SK-N-SH treated with all-trans-retinoic acid at 6 μM for 48 hours (cell line): Measurements from ENCODE around the gene FASTKD3.
A peak's percentile ranks its signal among the peaks of the same experiment; 100 is the strongest.

ENCODE experiments used
- ATAC-seq: fragments of 200-7000 bp; cut with Tn5 transposase; 3 replicates; pipeline ENCODE4 v1.9.1; 2020; ENCODE audit warnings: mild to moderate bottlenecking, moderate library complexity
- ARNTL ChIP-seq: fragments of 450-650 bp; formaldehyde crosslinking; IDR thresholded peaks from 2 replicates; pipeline ENCODE4 v1.5.0; 2020; ENCODE audit warnings: low read depth, mild to moderate bottlenecking, moderate library complexity, borderline replicate concordance
- BACH2 ChIP-seq: fragments of 250-450 bp; sonication (Bioruptor Pico); IDR thresholded peaks from 2 replicates; pipeline ENCODE4 v1.9.0; 2021; ENCODE audit warnings: mild to moderate bottlenecking, borderline replicate concordance
- CSDC2 ChIP-seq: fragments of 250-450 bp; sonication (Bioruptor Pico); IDR thresholded peaks from 2 replicates; pipeline ENCODE4 v1.5.0; 2020; ENCODE audit warnings: mild to moderate bottlenecking, moderate library complexity
- GLIS3 ChIP-seq: fragments of 250-450 bp; sonication (Bioruptor Pico); IDR thresholded peaks from 2 replicates; pipeline ENCODE4 v1.5.0; 2020; ENCODE audit warnings: mild to moderate bottlenecking, moderate library complexity
- ISL1 ChIP-seq: fragments of 250-450 bp; sonication (Bioruptor Pico); IDR thresholded peaks from 2 replicates; pipeline ENCODE4 v2.1.2; 2022; ENCODE audit warnings: mild to moderate bottlenecking, moderate library complexity
- PPARA ChIP-seq: fragments of 250-450 bp; sonication (Bioruptor Pico); IDR thresholded peaks from 2 replicates; pipeline ENCODE4 v1.5.0; 2020; ENCODE audit warnings: mild to moderate bottlenecking, borderline replicate concordance
- RARB ChIP-seq: fragments of 250-450 bp; sonication (Bioruptor Pico); IDR thresholded peaks from 2 replicates; pipeline ENCODE4 v1.8.0; 2021; ENCODE audit warnings: mild to moderate bottlenecking, moderate library complexity
- SNAI2 ChIP-seq: fragments of 250-450 bp; sonication (Bioruptor Pico); IDR thresholded peaks from 2 replicates; pipeline ENCODE4 v1.5.0; 2020; ENCODE audit warnings: mild to moderate bottlenecking, moderate library complexity
- TCF4 ChIP-seq: fragments of 250-450 bp; sonication (Bioruptor Pico); IDR thresholded peaks from 2 replicates; pipeline ENCODE4 v1.8.0; 2021; ENCODE audit warnings: mild to moderate bottlenecking, moderate library complexity, borderline replicate concordance
- TOX ChIP-seq: fragments of 250-450 bp; sonication (Bioruptor Pico); IDR thresholded peaks from 2 replicates; pipeline ENCODE4 v1.8.0; 2021; ENCODE audit warnings: mild to moderate bottlenecking, moderate library complexity, borderline replicate concordance
- ZC3H10 ChIP-seq: fragments of 250-450 bp; sonication (Bioruptor Pico); IDR thresholded peaks from 2 replicates; pipeline ENCODE4 v1.5.1; 2021; ENCODE audit warnings: mild to moderate bottlenecking, moderate library complexity
- ZFP3 ChIP-seq: fragments of 250-450 bp; sonication (Bioruptor Pico); IDR thresholded peaks from 2 replicates; pipeline ENCODE4 v1.5.0; 2020; ENCODE audit warnings: mild to moderate bottlenecking, moderate library complexity
- ZFP30 ChIP-seq: fragments of 450-650 bp; formaldehyde crosslinking; IDR thresholded peaks from 2 replicates; pipeline ENCODE4 v1.5.0; 2022; ENCODE audit warnings: mild to moderate bottlenecking, moderate library complexity
- ZNF565 ChIP-seq: fragments of 450-650 bp; formaldehyde crosslinking; conservative IDR thresholded peaks from 2 replicates; pipeline ENCODE4 v1.5.0; 2020; ENCODE audit warnings: low read depth, mild to moderate bottlenecking, moderate library complexity
- TF ChIP-seq, protein P1 (sequence below): fragments of 250-450 bp; sonication (Bioruptor Pico); IDR thresholded peaks from 2 replicates; pipeline ENCODE4 v1.8.0; 2021; ENCODE audit warnings: low read depth, mild to moderate bottlenecking, moderate library complexity, borderline replicate concordance
- TF ChIP-seq, protein P2 (sequence below): fragments of 250-450 bp; sonication (Bioruptor Pico); IDR thresholded peaks from 2 replicates; pipeline ENCODE4 v1.5.0; 2020; ENCODE audit warnings: mild to moderate bottlenecking, moderate library complexity
- TF ChIP-seq, protein P3 (sequence below): fragments of 250-450 bp; sonication (Bioruptor Pico); IDR thresholded peaks from 2 replicates; pipeline ENCODE4 v1.8.0; 2020; ENCODE audit warnings: mild to moderate bottlenecking, moderate library complexity, borderline replicate concordance
- TF ChIP-seq, protein P4 (sequence below): fragments of 250-450 bp; sonication (Bioruptor Pico); IDR thresholded peaks from 2 replicates; pipeline ENCODE4 v1.5.1; 2020; ENCODE audit warnings: low read depth, mild to moderate bottlenecking, moderate library complexity

FASTKD3 gene

DNA sequence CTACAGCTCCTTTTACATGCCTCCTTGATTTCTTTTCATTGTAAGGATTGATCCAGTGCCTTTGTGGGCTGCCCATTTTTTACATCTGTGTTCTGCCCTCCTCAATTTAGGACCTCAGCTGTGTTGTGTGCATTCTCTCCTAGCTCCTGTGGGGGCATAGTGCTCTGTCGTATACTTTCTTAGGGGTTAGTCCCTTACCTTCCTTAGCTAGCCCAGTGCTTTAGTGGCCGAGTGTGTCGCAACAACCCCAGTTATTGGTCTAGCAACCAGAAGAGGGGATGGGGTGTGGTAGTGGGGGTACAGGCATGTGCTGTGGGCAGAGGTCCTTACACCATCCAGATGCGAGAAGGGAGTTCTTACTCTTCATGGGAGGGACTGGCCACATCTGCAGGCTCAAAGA is 12.3 kb upstream of the FASTKD3 start:
- no peak for TF ChIP-seq ZFP30 (CRISPR knock-in tag)
- no peak for TF ChIP-seq RARB
- TF ChIP-seq ZNF565 (CRISPR knock-in tag): no peak
- TF ChIP-seq, all 23 proteins: peak for 0
- ATAC-seq: no peak

DNA sequence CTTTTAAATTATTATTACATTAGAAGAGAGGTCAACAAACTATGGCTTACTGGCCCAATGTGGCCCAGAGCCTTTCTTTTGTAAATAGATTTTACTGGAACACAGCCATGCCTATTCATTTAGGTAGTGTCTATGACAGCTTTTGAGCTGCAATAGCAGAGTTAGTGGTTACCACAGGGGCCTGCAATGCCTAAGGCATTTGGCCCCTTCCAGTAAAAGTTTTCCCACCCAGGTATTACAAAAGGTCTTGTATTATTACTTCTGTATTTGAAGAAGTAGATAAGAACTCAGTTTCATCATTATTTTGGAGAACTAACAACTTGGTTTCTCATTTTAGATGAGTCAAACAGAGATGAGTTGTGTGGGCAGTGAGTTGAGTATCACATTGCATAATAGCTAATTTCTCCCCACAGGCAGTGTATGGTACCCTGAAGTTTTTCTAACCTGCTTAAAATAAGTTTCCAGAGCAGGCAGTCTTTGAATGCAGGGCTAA is 9.6 kb upstream of the FASTKD3 start:
- TF ChIP-seq ZFP30 (CRISPR knock-in tag) (no peak), SNAI2 (CRISPR knock-in tag) (no peak), CSDC2 (CRISPR knock-in tag) (no peak), ZFP3 (CRISPR knock-in tag) (no peak)
- TF ChIP-seq, protein P1, sequence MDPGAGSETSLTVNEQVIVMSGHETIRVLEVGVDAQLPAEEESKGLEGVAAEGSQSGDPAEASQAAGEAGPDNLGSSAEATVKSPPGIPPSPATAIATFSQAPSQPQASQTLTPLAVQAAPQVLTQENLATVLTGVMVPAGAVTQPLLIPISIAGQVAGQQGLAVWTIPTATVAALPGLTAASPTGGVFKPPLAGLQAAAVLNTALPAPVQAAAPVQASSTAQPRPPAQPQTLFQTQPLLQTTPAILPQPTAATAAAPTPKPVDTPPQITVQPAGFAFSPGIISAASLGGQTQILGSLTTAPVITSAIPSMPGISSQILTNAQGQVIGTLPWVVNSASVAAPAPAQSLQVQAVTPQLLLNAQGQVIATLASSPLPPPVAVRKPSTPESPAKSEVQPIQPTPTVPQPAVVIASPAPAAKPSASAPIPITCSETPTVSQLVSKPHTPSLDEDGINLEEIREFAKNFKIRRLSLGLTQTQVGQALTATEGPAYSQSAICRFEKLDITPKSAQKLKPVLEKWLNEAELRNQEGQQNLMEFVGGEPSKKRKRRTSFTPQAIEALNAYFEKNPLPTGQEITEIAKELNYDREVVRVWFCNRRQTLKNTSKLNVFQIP: no peak
- ATAC-seq: no peak

DNA sequence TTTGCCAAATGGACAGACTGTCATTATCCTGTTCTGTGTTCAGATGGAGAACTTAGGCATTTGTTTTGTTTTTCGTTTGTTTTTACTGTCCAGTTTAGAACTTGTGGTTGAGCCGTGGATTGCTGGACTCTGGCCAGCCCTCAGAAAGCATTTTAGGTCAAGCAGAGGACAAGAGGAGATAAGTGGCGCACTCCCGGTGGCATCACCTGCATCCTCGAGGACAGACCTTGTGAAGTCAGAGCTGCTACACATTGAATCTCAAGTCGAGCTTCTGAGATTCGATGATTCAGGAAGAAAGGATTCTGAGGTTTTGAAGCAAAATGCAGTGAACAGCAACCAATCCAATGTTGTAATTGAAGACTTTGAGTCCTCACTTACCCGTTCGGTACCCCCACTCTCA is 9.0 kb upstream of the FASTKD3 start:
- ATAC-seq: no peak
- TF ChIP-seq PPARA (CRISPR knock-in tag) (no peak), ISL1 (CRISPR knock-in tag) (no peak), ARNTL (CRISPR knock-in tag) (no peak), GLIS3 (CRISPR knock-in tag) (no peak), CSDC2 (CRISPR knock-in tag) (no peak), RARB (no peak)

DNA sequence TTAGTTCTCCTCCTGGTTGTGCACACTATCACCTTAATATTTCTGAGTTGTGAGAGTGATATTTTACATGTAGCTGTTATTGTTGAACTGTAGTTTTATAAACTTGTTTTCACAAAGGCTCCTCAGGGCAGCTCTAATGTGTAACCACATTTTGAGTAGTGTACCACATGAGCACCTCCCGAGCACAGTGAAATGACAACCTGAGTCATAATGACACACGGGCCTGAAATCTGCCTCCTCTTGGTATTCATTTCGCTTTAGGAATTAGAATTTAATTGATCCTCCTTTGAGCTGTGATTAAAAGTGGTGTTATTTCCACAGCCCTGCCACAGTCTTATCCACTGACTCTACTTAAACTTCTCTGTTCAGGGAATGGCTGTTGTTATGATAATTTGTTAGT is 8.0 kb upstream of the FASTKD3 start:
- ATAC-seq: peak; percentile 76
- TF ChIP-seq BACH2 (CRISPR knock-in tag) (no peak), GLIS3 (CRISPR knock-in tag) (no peak), TOX (CRISPR knock-in tag) (no peak), CSDC2 (CRISPR knock-in tag) (no peak), RARB (no peak), ZFP3 (CRISPR knock-in tag) (no peak), TCF4 (CRISPR knock-in tag) (no peak), SNAI2 (CRISPR knock-in tag) (no peak), ISL1 (CRISPR knock-in tag) (no peak), ZC3H10 (CRISPR knock-in tag) (no peak), PPARA (CRISPR knock-in tag) (no peak), ARNTL (CRISPR knock-in tag) (no peak)
- TF ChIP-seq, protein P2, sequence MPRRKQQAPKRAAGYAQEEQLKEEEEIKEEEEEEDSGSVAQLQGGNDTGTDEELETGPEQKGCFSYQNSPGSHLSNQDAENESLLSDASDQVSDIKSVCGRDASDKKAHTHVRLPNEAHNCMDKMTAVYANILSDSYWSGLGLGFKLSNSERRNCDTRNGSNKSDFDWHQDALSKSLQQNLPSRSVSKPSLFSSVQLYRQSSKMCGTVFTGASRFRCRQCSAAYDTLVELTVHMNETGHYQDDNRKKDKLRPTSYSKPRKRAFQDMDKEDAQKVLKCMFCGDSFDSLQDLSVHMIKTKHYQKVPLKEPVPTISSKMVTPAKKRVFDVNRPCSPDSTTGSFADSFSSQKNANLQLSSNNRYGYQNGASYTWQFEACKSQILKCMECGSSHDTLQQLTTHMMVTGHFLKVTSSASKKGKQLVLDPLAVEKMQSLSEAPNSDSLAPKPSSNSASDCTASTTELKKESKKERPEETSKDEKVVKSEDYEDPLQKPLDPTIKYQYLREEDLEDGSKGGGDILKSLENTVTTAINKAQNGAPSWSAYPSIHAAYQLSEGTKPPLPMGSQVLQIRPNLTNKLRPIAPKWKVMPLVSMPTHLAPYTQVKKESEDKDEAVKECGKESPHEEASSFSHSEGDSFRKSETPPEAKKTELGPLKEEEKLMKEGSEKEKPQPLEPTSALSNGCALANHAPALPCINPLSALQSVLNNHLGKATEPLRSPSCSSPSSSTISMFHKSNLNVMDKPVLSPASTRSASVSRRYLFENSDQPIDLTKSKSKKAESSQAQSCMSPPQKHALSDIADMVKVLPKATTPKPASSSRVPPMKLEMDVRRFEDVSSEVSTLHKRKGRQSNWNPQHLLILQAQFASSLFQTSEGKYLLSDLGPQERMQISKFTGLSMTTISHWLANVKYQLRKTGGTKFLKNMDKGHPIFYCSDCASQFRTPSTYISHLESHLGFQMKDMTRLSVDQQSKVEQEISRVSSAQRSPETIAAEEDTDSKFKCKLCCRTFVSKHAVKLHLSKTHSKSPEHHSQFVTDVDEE: no peak
- TF ChIP-seq, protein P3, sequence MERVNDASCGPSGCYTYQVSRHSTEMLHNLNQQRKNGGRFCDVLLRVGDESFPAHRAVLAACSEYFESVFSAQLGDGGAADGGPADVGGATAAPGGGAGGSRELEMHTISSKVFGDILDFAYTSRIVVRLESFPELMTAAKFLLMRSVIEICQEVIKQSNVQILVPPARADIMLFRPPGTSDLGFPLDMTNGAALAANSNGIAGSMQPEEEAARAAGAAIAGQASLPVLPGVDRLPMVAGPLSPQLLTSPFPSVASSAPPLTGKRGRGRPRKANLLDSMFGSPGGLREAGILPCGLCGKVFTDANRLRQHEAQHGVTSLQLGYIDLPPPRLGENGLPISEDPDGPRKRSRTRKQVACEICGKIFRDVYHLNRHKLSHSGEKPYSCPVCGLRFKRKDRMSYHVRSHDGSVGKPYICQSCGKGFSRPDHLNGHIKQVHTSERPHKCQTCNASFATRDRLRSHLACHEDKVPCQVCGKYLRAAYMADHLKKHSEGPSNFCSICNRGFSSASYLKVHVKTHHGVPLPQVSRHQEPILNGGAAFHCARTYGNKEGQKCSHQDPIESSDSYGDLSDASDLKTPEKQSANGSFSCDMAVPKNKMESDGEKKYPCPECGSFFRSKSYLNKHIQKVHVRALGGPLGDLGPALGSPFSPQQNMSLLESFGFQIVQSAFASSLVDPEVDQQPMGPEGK (CRISPR knock-in tag): no peak
- TF ChIP-seq, protein P1: no peak
- TF ChIP-seq, protein P4, sequence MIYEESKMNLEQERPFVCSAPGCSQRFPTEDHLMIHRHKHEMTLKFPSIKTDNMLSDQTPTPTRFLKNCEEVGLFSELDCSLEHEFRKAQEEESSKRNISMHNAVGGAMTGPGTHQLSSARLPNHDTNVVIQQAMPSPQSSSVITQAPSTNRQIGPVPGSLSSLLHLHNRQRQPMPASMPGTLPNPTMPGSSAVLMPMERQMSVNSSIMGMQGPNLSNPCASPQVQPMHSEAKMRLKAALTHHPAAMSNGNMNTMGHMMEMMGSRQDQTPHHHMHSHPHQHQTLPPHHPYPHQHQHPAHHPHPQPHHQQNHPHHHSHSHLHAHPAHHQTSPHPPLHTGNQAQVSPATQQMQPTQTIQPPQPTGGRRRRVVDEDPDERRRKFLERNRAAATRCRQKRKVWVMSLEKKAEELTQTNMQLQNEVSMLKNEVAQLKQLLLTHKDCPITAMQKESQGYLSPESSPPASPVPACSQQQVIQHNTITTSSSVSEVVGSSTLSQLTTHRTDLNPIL (CRISPR knock-in tag): no peak
